Ascending aorta (tissue), 2 donors: ENCODE data around the gene GP1BB. TPM values are rescaled to one million over a fixed set of nuclear protein-coding genes. Genes with fewer than 3 reads are reported as not detected.

Experiments used
- DNase-seq, 2 donors: peaks; one replicate each; pipeline ENCODE4 v3.0.0-alpha.2; 2019; ENCODE audit warnings: low spot score in 2 of 2
- H3K27ac ChIP-seq, 2 donors: fragments of 200-600 bp; sonication (generic); one replicate each; pipeline ENCODE4 v1.5.1; 2016 to 2017; ENCODE audit warnings: mild to moderate bottlenecking in 1 of 2
- H3K27me3 ChIP-seq: fragments of 200-600 bp; sonication (generic); one replicate; pipeline ENCODE4 v1.5.1; 2017
- H3K36me3 ChIP-seq, 2 donors: fragments of 200-600 bp; sonication (generic); one replicate each; pipeline ENCODE4 v1.5.1; 2016
- H3K4me1 ChIP-seq, 2 donors: fragments of 200-600 bp; sonication (generic); one replicate each; pipeline ENCODE4 v1.5.1; 2016 to 2017; ENCODE audit warnings: mild to moderate bottlenecking in 1 of 2
- H3K4me3 ChIP-seq, 2 donors: fragments of 200-600 bp; sonication (generic); one replicate each; pipeline ENCODE4 v1.5.1; 2016 to 2017; ENCODE audit warnings: mild to moderate bottlenecking in 1 of 2
- H3K9me3 ChIP-seq, 2 donors: fragments of 200-600 bp; sonication (generic); one replicate each; pipeline ENCODE4 v1.5.1; 2016
- CTCF ChIP-seq, 3 experiments: fragments of 200-600 bp in 2 of 3; fragments of 450-650 bp in 1 of 3; sonication (generic) in 2 of 3; IDR thresholded peaks; one replicate each; pipeline ENCODE4 v1.5.1; 2016 to 2019; ENCODE audit warnings: antibody characterized with exemption in 3 of 3, mild to moderate bottlenecking in 1 of 3, moderate library complexity in 1 of 3
- intact Hi-C: fragments of 100-400 bp; cut with DNase I; formaldehyde crosslinking; loops from one replicate; pipeline ENCODE4 v1.15.1; 2023
- total RNA-seq: library from RNA; depleted of rRNA; stranded (reverse); fragments of >200 nt; gene quantifications from one replicate; pipeline ENCODE4 v1.1.0, GENCODE V29; 2016

The GP1BB gene
- total RNA-seq, 1 donor from 2014 or later = 50.2 TPM

- Histone ChIP-seq H3K9me3 (no peaks in the 10 kb centered on the region), H3K4me1 (no peaks in the 10 kb centered on the region), H3K36me3 (no peaks in the 10 kb centered on the region), H3K27me3 (peaks cover 5% of the 10 kb centered on the region), H3K4me3 (peak overlapping the region in 1 of 2 donors; percentile 67), H3K27ac (no peak overlapping the region)
- intact Hi-C loops = no loop called here
- TF ChIP-seq CTCF (IDR thresholded peaks at IDR 0.05) = no peak
- no peak for DNase-seq
Observed at GRCh38 chr22:19762568-19763457, 39.5 kb downstream of the GP1BB start.

- Histone ChIP-seq H3K4me3 (no peak overlapping the region), H3K36me3 (no peaks in the 10 kb centered on the region), H3K27ac (no peak overlapping the region), H3K4me1 (no peaks in the 10 kb centered on the region), H3K27me3 (peaks cover 5% of the 10 kb centered on the region), H3K9me3 (no peaks in the 10 kb centered on the region)
- TF ChIP-seq CTCF (IDR thresholded peaks at IDR 0.05) = no peak
- no peak for DNase-seq
- intact Hi-C loops = no loop called here
Observed at GRCh38 chr22:19763458-19764298, 40.3 kb downstream of the GP1BB start.

DNA sequence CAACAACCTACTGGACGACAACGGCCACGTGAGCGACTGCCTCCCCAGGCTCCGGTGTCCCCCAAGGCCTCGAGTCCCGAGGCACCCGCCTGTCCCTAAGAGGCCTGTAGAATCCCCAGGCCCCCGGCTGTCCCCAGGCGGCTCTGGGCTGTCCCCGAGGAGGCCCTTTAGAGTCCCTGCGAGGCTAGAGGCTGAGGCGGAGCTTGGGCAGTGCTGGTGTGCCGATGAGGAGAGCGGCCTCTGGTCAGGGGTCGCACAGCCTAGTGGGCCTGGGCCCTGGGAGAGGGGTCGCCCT, 40.9 kb downstream of the GP1BB start:
- Histone ChIP-seq H3K9me3 (no peaks in the 10 kb centered on the region), H3K4me1 (no peaks in the 10 kb centered on the region), H3K27me3 (peaks cover under 1% of the 10 kb centered on the region), H3K27ac (no peak overlapping the region), H3K36me3 (no peaks in the 10 kb centered on the region), H3K4me3 (no peak overlapping the region)
- intact Hi-C loops = no loop called here
- TF ChIP-seq CTCF (IDR thresholded peaks at IDR 0.05) = no peak
- no peak for DNase-seq

DNA sequence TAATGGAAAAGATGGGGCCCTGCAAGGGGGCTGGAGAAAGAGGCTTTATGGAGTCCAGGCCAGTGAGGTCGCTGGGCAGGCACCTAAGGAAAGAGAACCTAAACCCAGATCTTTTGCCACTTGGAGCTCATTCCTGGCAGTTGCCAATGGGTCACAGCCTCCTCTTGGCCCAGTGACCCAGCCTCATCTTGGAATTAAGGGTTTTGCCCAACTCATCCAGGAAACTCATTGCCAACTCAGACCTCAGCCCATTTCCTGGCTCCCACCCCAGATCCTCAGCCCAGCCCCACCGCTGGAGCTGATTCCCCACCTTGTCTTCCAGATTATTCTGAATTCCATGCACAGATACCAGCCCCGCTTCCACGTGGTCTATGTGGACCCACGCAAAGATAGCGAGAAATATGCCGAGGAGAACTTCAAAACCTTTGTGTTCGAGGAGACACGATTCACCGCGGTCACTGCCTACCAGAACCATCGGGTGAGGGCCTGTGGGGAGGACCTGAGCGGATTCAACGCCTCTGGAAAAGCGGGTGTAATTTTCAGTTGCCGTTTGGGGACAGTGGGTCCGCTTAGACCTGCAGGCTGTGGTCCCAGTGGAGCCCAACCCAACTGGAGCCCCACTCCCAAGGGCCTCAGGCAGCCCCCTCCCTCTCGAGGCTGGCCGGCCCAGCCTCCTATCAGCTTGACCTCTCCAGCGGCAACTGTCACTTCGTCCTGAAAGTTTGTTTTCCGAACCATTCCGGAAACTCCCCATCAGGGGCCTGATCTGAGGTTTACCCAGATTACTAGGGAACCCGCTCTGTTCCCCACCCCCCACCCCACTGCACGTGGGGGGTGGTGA, 41.5 kb downstream of the GP1BB start:
- H3K27me3 ChIP-seq = no peaks in the 10 kb centered on the region
- no peaks in the 10 kb centered on the region for H3K4me1 ChIP-seq
- H3K4me3 ChIP-seq = no peak overlapping the region
- no peaks in the 10 kb centered on the region for H3K9me3 ChIP-seq
- TF ChIP-seq CTCF (IDR thresholded peaks at IDR 0.05) = no peak
- intact Hi-C loops = no loop called here
- no peak overlapping the region for H3K27ac ChIP-seq
- DNase-seq = no peak
- H3K36me3 ChIP-seq = no peaks in the 10 kb centered on the region

DNA sequence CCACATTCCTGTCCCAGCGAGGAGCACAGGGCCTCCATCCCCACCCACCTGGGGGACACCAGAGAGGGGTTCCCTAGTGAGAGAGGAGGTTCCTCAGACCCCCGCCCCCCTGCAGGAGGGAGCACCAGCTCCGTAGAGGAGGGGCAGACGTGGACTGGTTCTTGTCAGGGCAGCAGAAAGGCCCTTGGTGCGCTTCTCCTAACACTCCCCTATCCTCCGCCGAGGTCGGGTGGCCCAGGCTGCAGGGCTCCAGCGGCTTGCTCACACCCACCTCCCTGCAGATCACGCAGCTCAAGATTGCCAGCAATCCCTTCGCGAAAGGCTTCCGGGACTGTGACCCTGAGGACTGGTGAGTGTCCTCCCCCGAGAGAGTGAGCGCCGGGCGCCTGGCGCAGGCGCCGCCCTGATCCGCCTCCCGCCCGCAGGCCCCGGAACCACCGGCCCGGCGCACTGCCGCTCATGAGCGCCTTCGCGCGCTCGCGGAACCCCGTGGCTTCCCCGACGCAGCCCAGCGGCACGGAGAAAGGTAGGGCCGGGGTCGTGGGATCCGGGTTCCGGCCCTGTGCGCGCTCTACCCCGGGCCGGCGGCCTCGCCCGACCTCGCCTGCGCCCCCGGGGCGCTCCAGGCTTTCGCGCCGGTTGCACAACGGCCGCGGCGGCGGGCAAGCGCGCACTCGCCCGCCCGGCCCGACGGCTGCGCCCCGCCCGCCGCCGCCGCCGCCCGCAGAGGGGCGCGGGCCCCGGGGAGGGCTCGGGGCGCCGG, 42.3 kb downstream of the GP1BB start:
- Histone ChIP-seq H3K27me3 (no peaks in the 10 kb centered on the region), H3K27ac (no peak overlapping the region), H3K36me3 (no peaks in the 10 kb centered on the region), H3K9me3 (no peaks in the 10 kb centered on the region), H3K4me3 (peak overlapping the region in 1 of 2 donors; percentile 16), H3K4me1 (no peaks in the 10 kb centered on the region)
- no peak for DNase-seq
- no peak for TF ChIP-seq CTCF (IDR thresholded peaks at IDR 0.05)
- intact Hi-C loops = no loop called here
